Globus pallidus (tissue), 1 donor: Measurements from ENCODE around the gene GGA2.
"Not testable (repeated sequence)": the region's sequence is repeated elsewhere in the genome, so short reads cannot be mapped to it uniquely, and the experiment has no call there.

Experiments
- DNase-seq: peaks from one replicate; pipeline ENCODE4 v3.0.0-alpha.2; 2015; ENCODE audit warnings: low spot score

The GGA2 gene

GRCh38 chr16:23510164-23510914 is at the start of gene GGA2:
TSS of gene GGA2 (minus strand) at chr16:23510494. CDS start at chr16:23510411, 83 bp downstream.
- DNase-seq: peak; percentile 75

- DNase-seq: no peak
These were observed 47.7 kb upstream of the GGA2 start for GRCh38 chr16:23557779-23558702.

DNA sequence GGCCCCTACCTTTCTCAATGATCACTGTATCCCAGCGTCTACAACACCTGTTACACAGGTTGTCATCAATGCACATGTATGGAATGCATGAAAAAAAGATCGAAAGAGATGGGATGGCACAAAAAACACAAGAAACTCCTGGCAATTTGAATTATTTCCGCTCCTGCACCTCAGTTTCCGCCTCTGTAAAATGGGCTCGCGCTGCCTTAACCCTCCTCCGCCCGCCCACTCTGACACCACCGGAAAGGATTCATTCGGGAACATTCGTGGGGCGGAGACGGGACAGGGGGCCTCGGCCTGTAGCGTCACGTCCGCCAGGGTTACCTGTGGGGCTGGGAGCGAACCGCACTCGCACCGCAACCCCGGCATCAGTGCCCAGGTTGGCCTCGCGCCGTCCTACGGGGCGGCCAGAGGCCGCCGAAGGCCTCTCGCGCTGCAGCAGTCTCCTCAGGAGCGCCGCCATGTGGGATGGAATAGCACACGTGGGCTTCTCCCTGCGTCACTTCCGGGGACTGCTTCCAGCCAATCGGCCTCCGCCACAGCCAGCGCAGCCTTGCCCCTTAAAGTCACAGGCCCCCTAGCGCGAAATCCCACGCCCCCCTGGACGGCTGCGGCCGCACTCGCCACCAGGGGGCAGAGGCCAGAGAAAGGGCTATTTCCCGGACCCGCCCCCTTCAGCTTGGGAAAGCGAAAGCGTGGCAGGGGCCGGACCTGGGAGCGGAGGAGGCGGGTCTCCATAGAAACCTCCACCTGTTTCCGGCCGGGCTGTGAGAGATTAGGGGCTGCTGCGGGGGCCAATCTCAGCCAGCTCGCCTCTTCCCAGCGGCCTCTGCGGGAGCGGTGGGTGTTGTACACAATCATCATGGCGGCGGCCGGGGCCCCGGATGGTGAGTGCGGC is 46.8 kb upstream of the GGA2 start, which contains the start of the genes EARS2 and UBFD1:
EARS2 (minus strand) TSS at position 470 of the 898 bp plus-strand sequence; CDS start at position 463, 7 bp downstream.
UBFD1 (plus strand) TSS at position 847 of the 898 bp plus-strand sequence; CDS start at position 863, 16 bp downstream.
- peak; percentile 98 for DNase-seq

GRCh38 chr16:23554536-23554935 is 44.2 kb upstream of the GGA2 start:
- DNase-seq: no peak

DNA sequence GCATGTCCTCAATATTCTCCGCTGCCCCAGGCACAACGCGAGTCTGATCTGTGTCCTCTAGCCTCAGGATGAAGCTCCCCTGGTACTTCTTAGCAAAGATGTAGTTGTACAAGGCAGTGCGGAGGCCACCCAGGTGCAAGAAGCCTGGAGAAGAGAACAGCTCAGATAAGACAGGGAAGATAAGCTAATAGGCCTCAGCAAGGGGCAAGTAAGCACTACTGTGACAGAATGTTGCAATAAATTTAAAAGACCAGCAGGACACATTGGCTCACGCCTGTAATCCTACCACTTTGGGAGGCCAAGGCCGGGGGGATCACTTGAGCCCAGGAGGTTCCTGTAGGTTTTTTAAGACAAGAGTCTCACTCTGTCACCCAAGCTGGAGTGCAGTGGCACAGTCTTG is 41.9 kb upstream of the GGA2 start:
- DNase-seq: no peak

DNA sequence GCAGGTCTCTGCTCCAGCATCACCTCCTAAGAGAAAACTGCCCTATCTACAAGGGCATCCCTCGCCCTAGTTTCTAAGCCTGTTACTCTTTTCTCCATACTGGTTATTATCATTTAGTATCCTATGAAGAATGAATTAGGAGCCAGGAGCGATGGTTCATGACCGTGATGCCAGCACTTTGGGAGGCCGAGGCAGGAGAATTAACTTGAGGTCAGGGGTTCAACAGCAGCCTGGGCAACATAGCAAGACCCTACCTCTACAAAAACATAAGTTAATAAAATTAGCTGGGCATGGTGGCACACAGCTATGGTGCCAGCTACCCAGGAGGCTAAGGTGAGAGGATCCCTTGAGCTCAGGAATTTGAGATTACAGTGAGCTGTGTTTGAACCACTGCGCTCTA is 39.6 kb upstream of the GGA2 start:
- no peak for DNase-seq

- no peak for DNase-seq
These were observed 34.1 kb upstream of the GGA2 start for GRCh38 chr16:23544436-23544835.

DNA sequence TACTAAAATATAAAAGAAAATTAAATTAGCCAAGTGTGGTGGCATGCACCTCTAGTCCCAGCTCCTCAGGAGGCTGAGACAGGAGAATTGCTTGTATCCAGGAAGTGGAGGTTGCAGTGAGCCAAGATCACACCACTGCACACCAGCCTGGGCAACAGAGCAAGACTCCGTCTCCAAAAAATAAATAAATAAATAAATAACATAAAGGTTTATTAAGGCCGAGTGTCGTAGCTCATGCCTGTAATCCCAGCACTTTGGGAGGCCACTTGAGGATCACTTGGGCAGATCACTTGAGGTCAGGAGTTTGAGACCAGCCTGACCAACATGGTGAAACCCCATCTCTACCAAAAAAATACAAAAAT is 30.5 kb upstream of the GGA2 start:
- not testable (repeated sequence) for DNase-seq

- DNase-seq: no peak
These were observed 29.9 kb upstream of the GGA2 start for GRCh38 chr16:23539984-23540816.

- no peak for DNase-seq
These were observed 28.6 kb upstream of the GGA2 start for GRCh38 chr16:23538919-23539278.

- DNase-seq: no peak
These were observed 27.1 kb upstream of the GGA2 start for GRCh38 chr16:23537390-23537789.

GRCh38 chr16:23535901-23536300 is 25.6 kb upstream of the GGA2 start:
- no peak for DNase-seq

DNA sequence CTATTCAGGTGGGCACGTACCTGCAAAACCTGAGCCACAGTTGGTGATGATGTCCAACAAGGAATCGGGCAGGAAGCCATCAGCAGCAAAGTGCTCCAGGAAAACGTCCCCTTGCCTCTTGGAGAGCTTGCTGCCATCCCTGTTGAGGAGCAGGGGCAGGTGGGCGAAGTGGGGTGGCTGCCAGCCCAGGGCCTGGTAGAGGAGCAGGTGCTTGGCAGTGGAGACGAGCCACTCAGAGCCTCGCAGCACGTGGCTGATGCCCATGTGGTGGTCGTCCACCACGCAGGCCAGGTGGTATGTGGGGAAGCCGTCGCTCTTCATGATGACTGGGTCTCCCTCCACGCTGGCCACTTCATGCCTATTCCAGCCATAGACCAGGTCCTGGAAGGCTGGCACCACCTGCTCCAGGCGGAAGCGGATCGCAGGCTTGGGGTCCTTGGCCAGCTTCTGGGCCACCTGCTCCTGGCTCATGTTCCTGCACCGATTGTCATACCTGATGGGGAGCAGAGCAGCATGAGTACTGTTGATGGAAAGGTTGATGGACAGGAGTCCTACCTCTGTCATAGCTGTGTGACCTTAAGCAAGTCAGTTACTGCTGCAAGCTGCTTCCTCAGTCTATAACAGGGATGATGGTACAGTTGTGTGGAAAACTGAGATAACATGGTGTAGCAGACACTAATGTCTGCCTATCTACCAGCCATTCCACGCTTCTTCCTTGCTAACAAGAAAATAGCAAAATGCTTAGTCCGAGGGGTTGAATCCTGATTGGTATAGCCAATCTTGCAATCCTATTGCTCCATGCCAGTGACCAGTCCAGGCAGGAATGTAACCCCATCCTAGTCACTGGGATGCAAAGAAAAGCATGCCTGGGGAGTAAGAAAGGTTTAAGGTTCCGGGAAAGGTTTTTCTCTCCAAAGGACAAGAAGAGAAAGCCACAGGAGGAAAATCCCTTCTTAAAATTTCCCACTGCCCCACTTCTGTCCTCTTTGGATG is 24.9 kb upstream of the GGA2 start:
- no peak for DNase-seq

GRCh38 chr16:23532448-23532847 is 22.2 kb upstream of the GGA2 start:
- no peak for DNase-seq

GRCh38 chr16:23530062-23530461 is 19.8 kb upstream of the GGA2 start:
- DNase-seq: no peak

DNA sequence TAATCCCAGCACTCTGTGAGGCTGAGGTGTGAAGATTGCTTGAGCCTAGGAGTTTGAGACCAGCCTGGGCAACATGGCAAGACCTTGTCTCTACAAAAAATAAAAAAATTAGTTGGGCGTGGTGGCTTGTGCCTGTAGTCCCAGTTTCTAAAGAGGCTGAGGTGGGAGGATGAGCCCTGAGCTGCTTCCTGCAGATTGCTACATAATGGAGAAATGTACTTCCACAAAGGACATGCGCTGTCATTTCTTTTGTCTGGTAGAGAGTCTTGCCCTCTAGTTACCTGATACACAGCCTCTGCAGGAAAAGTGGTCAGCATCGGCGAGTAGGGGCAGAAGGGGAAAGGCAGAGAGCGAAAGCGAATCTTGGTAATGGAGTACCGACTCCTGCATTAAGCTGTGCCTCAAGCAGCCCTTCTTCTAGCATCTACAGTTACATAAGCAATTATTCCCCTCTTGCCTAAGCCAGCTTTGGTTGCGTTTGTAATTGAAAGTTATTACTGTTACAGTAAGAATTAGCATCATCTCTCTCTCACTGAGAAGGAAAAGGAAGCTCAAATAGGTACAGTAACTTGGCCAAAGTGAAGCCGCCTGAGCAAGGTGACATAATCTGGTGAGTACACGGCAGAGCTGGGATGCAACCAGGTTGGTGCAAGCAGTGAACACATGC is 18.5 kb upstream of the GGA2 start:
- DNase-seq: no peak

- DNase-seq: no peak
These were observed 17.8 kb upstream of the GGA2 start for GRCh38 chr16:23527961-23528643.

GRCh38 chr16:23524886-23525285 is 14.6 kb upstream of the GGA2 start:
- no peak for DNase-seq
